IPS DF 6.9 (cell line): ENCODE data around the gene ALOX15B.
A peak's percentile ranks its signal among the peaks of the same experiment; 100 is the strongest.

Source experiments
- DNase-seq: peaks from one replicate; pipeline ENCODE4 v3.0.0-alpha.2; 2013; ENCODE audit warnings: low read depth, low spot score
- H3K27ac ChIP-seq: one replicate; pipeline ENCODE4 v1.5.1; 2013; ENCODE audit warnings: low read length, control low read depth
- H3K27me3 ChIP-seq: 2 replicates; pipeline ENCODE4 v1.6.1; 2013; ENCODE audit warnings: mild to moderate bottlenecking, low read length; ENCODE audit not compliant: control insufficient read depth, insufficient read depth
- H3K36me3 ChIP-seq: 2 replicates; pipeline ENCODE4 v1.6.1; 2013; ENCODE audit warnings: low read length; ENCODE audit not compliant: control insufficient read depth, insufficient read depth
- H3K4me1 ChIP-seq: 2 replicates; pipeline ENCODE4 v1.6.1; 2013; ENCODE audit warnings: low read length; ENCODE audit not compliant: control insufficient read depth, insufficient read depth
- H3K4me3 ChIP-seq: 2 replicates; pipeline ENCODE4 v1.5.1; 2013; ENCODE audit warnings: mild to moderate bottlenecking, low read length
- H3K9me3 ChIP-seq: 2 replicates; pipeline ENCODE4 v1.6.1; 2013; ENCODE audit warnings: low read length, inconsistent platforms; ENCODE audit not compliant: control insufficient read depth, insufficient read depth
- WGBS: extraction: QIAGEN DNeasy Blood & Tissue Kit; methylation state at CpG from one replicate; pipeline ENCODE4 v1.1.7; 2013; ENCODE audit warnings: mixed read lengths, missing lambda C conversion rate; ENCODE audit not compliant: insufficient read length, insufficient coverage; 5-methylcytosine and 5-hydroxymethylcytosine counted together

The ALOX15B gene

GRCh38 chr17:8002721-8003593 lies 35.9 kb upstream of the ALOX15B start:
- no peak overlapping the region for H3K27ac ChIP-seq

GRCh38 chr17:8003594-8004181 lies 35.2 kb upstream of the ALOX15B start:
- WGBS, result no CpG with 5 or more reads among the region's 44 CpGs
- H3K27me3 ChIP-seq, result peaks cover 25% of the 10 kb centered on the region; the same call in 1 of the 2 replicates
- H3K27ac ChIP-seq, result no peak overlapping the region
- H3K4me1 ChIP-seq, result no peaks in the 10 kb centered on the region
- no peaks in the 10 kb centered on the region; the same call in 1 of the 2 replicates for H3K36me3 ChIP-seq
- H3K9me3 ChIP-seq, result no peaks in the 10 kb centered on the region
- DNase-seq, result no peak
- peak overlapping the region; percentile 26; the same call in 1 of the 2 replicates for H3K4me3 ChIP-seq

More at GRCh38 chr17:8002721-8003593, 35.9 kb upstream of the ALOX15B start:
- WGBS, result no CpG with 5 or more reads among the region's 92 CpGs
- Histone ChIP-seq H3K36me3 (no peaks in the 10 kb centered on the region; the same call in 1 of the 2 replicates), H3K4me3 (peak overlapping the region; percentile 26; the same call in 1 of the 2 replicates), H3K9me3 (no peaks in the 10 kb centered on the region), H3K4me1 (no peaks in the 10 kb centered on the region), H3K27me3 (peaks cover 25% of the 10 kb centered on the region; the same call in 1 of the 2 replicates)
- no peak for DNase-seq

- WGBS, result 100% methylated on average over 1 of the region's 6 CpGs
- H3K9me3 ChIP-seq, result no peaks in the 10 kb centered on the region
- no peak for DNase-seq
- H3K27me3 ChIP-seq, result peaks cover 25% of the 10 kb centered on the region; the same call in 1 of the 2 replicates
- H3K36me3 ChIP-seq, result no peaks in the 10 kb centered on the region; the same call in 1 of the 2 replicates
- H3K4me3 ChIP-seq, result no peak overlapping the region
- H3K4me1 ChIP-seq, result no peaks in the 10 kb centered on the region
- H3K27ac ChIP-seq, result no peak overlapping the region
These were observed 34.0 kb upstream of the ALOX15B start for GRCh38 chr17:8004899-8005298.

GRCh38 chr17:8005357-8005756 lies 33.5 kb upstream of the ALOX15B start:
- Histone ChIP-seq H3K27me3 (peaks cover 25% of the 10 kb centered on the region; the same call in 1 of the 2 replicates), H3K36me3 (no peaks in the 10 kb centered on the region; the same call in 1 of the 2 replicates), H3K27ac (no peak overlapping the region), H3K9me3 (no peaks in the 10 kb centered on the region), H3K4me3 (no peak overlapping the region), H3K4me1 (no peaks in the 10 kb centered on the region)
- no CpG with 5 or more reads among the region's 1 CpG for WGBS
- DNase-seq, result no peak

- no peak for DNase-seq
- Histone ChIP-seq H3K27ac (no peak overlapping the region), H3K4me3 (no peak overlapping the region), H3K27me3 (peaks cover 25% of the 10 kb centered on the region; the same call in 1 of the 2 replicates), H3K9me3 (no peaks in the 10 kb centered on the region), H3K36me3 (no peaks in the 10 kb centered on the region; the same call in 1 of the 2 replicates), H3K4me1 (no peaks in the 10 kb centered on the region)
- no CpG with 5 or more reads among the region's 30 CpGs for WGBS
These were observed 32.7 kb upstream of the ALOX15B start for GRCh38 chr17:8005967-8006730.

- Histone ChIP-seq H3K27ac (no peak overlapping the region), H3K4me1 (no peaks in the 10 kb centered on the region), H3K9me3 (no peaks in the 10 kb centered on the region), H3K36me3 (no peaks in the 10 kb centered on the region; the same call in 1 of the 2 replicates), H3K27me3 (peaks cover 22% of the 10 kb centered on the region; the same call in 1 of the 2 replicates), H3K4me3 (no peak overlapping the region)
- DNase-seq, result no peak
- no CpG with 5 or more reads among the region's 14 CpGs for WGBS
These were observed 31.8 kb upstream of the ALOX15B start for GRCh38 chr17:8006836-8007680.

GRCh38 chr17:8007836-8008235 lies 31.0 kb upstream of the ALOX15B start:
- DNase-seq, result no peak
- no CpG with 5 or more reads among the region's 5 CpGs for WGBS

GRCh38 chr17:8012045-8012580 lies 26.7 kb upstream of the ALOX15B start:
- H3K4me1 ChIP-seq, result peaks cover 5% of the 10 kb centered on the region
- no peaks in the 10 kb centered on the region for H3K9me3 ChIP-seq
- H3K27ac ChIP-seq, result no peak overlapping the region
- no CpG with 5 or more reads among the region's 15 CpGs for WGBS
- H3K27me3 ChIP-seq, result no peaks in the 10 kb centered on the region; the same call in 1 of the 2 replicates
- H3K36me3 ChIP-seq, result no peaks in the 10 kb centered on the region
- no peak overlapping the region for H3K4me3 ChIP-seq
- DNase-seq, result no peak

More at GRCh38 chr17:8007836-8008235, 31.0 kb upstream of the ALOX15B start:
- Histone ChIP-seq H3K9me3 (no peaks in the 10 kb centered on the region), H3K36me3 (no peaks in the 10 kb centered on the region; the same call in 1 of the 2 replicates), H3K4me3 (no peak overlapping the region), H3K4me1 (no peaks in the 10 kb centered on the region), H3K27me3 (peaks cover 16% of the 10 kb centered on the region; the same call in 1 of the 2 replicates), H3K27ac (no peak overlapping the region)

GRCh38 chr17:8012996-8013640 lies 25.7 kb upstream of the ALOX15B start:
- peaks cover 5% of the 10 kb centered on the region for H3K4me1 ChIP-seq
- H3K27me3 ChIP-seq, result no peaks in the 10 kb centered on the region; the same call in 1 of the 2 replicates
- H3K36me3 ChIP-seq, result no peaks in the 10 kb centered on the region
- H3K9me3 ChIP-seq, result no peaks in the 10 kb centered on the region
- no peak overlapping the region for H3K27ac ChIP-seq
- H3K4me3 ChIP-seq, result no peak overlapping the region
- no peak for DNase-seq
- no CpG with 5 or more reads among the region's 17 CpGs for WGBS
